H1 (cell line): ENCODE results near the gene ZSWIM6. TPM values are rescaled to one million over a fixed set of nuclear protein-coding genes. Genes with fewer than 3 reads are reported as not detected.

ENCODE experiments used
- CTCF ChIA-PET: fragments of 300-600 bp; sonication (Branson Sonifier 250); formaldehyde crosslinking; loops from one replicate; lab custom pipeline; 2021; ENCODE audit not compliant: partially characterized antibody; lab: Charles Lee
- POLR2A ChIA-PET: fragments of 300-600 bp; sonication (Branson Sonifier 250); formaldehyde crosslinking; loops from one replicate; lab custom pipeline; 2021; ENCODE audit warnings: inconsistent platforms; ENCODE audit not compliant: partially characterized antibody; lab: Charles Lee
- DNase-seq, 2 experiments: peaks; one replicate each; pipeline versions ENCODE4 v3.0.0 to v3.0.0-alpha.2; 2010 to 2022; ENCODE audit warnings: low spot score in 2 of 2, low read depth in 1 of 2, mixed read lengths in 1 of 2
- FAIRE-seq: peaks from 2 replicates; lab custom pipeline; 2011; peaks lifted over from hg19 to GRCh38; lab: Jason Lieb, UNC
- H2AFZ ChIP-seq: 2 replicates; pipeline ENCODE4 v1.8.1; 2012; ENCODE audit warnings: low read length, inconsistent platforms
- H2AK5ac ChIP-seq: 2 replicates; pipeline ENCODE4 v1.6.1; 2013; ENCODE audit warnings: low read depth, low read length
- H2BK120ac ChIP-seq: replicated peaks from 2 replicates; pipeline ENCODE3; 2013; ENCODE audit warnings: low read depth, low read length, inconsistent platforms
- H2BK12ac ChIP-seq: 2 replicates; pipeline ENCODE4 v1.6.1; 2013; ENCODE audit warnings: low read depth, low read length
- H2BK15ac ChIP-seq: 2 replicates; pipeline ENCODE4 v1.6.1; 2013; ENCODE audit warnings: low read length
- H2BK20ac ChIP-seq: 2 replicates; pipeline ENCODE4 v1.6.1; 2013; ENCODE audit warnings: low read length
- H2BK5ac ChIP-seq: 2 replicates; pipeline ENCODE4 v1.6.1; 2013; ENCODE audit warnings: low read depth, low read length
- H3K14ac ChIP-seq: 2 replicates; pipeline ENCODE4 v1.6.1; 2013; ENCODE audit warnings: inconsistent platforms; ENCODE audit not compliant: insufficient read length
- H3K18ac ChIP-seq: 2 replicates; pipeline ENCODE4 v1.6.1; 2013; ENCODE audit warnings: low read length; ENCODE audit errors: extremely low read depth
- H3K23ac ChIP-seq: 2 replicates; pipeline ENCODE4 v1.6.1; 2013; ENCODE audit warnings: inconsistent platforms; ENCODE audit not compliant: insufficient read length
- H3K23me2 ChIP-seq: 2 replicates; pipeline ENCODE4 v1.6.1; 2013; ENCODE audit warnings: low read depth, low read length
- H3K27ac ChIP-seq: 2 replicates; pipeline ENCODE4 v1.6.1; 2011; ENCODE audit warnings: low read depth, low read length, inconsistent platforms
- H3K27me3 ChIP-seq, 4 experiments: replicated peaks in 1 of 4; 1 replicate in 1 of 4; 2 replicates in 3 of 4; pipeline versions ENCODE4 v1.6.1 to v1.8.1; 2011 to 2013; ENCODE audit warnings: low read length in 3 of 4, mild to moderate bottlenecking in 3 of 4, inconsistent platforms in 2 of 4, mixed read lengths in 2 of 4, moderate library complexity in 1 of 4; ENCODE audit not compliant: control insufficient read depth in 3 of 4, insufficient read depth in 3 of 4; ENCODE audit errors: extremely low read depth in 1 of 4
- H3K36me3 ChIP-seq, 4 experiments: 2 replicates each; pipeline versions ENCODE4 v1.6.1 to v1.8.1; 2011 to 2013; ENCODE audit warnings: mild to moderate bottlenecking in 4 of 4, low read length in 3 of 4, moderate library complexity in 2 of 4, control low read depth in 1 of 4, inconsistent platforms in 1 of 4; ENCODE audit not compliant: insufficient read depth in 4 of 4, control insufficient read depth in 2 of 4
- H3K4ac ChIP-seq: replicated peaks from 2 replicates; pipeline ENCODE3; 2013; ENCODE audit warnings: low read length, low read depth, mixed read lengths, inconsistent platforms; ENCODE audit not compliant: insufficient read length
- H3K4me1 ChIP-seq, 4 experiments: replicated peaks in 1 of 4; 1 replicate in 1 of 4; 2 replicates in 3 of 4; pipeline versions ENCODE4 v1.6.1 to v1.8.1; 2011 to 2013; ENCODE audit warnings: low read length in 3 of 4, inconsistent platforms in 2 of 4, mixed read lengths in 1 of 4; ENCODE audit not compliant: insufficient read depth in 4 of 4, control insufficient read depth in 3 of 4
- H3K4me2 ChIP-seq, 2 experiments: 2 replicates each; pipeline versions ENCODE4 v1.6.1 to v1.8.1; 2011 to 2013; ENCODE audit warnings: low read depth in 2 of 2, low read length in 2 of 2, control low read depth in 1 of 2, inconsistent platforms in 1 of 2, mild to moderate bottlenecking in 1 of 2; ENCODE audit not compliant: insufficient read depth in 1 of 2
- H3K4me3 ChIP-seq, 4 experiments: fragments of 200-600, 300-600 bp in 1 of 4; sonication (generic), shearing (Covaris generic), sonication (Bioruptor Twin) in 1 of 4; 2 replicates each; pipeline versions ENCODE4 v1.5.1 to v1.8.1; 2011 to 2016; ENCODE audit warnings: low read length in 4 of 4, low read depth in 3 of 4, control low read depth in 2 of 4, inconsistent platforms in 2 of 4, mild to moderate bottlenecking in 2 of 4, mixed read lengths in 1 of 4, moderate library complexity in 1 of 4; ENCODE audit not compliant: insufficient read depth in 2 of 4; ENCODE audit errors: extremely low read depth in 1 of 4
- H3K56ac ChIP-seq: replicated peaks from 2 replicates; pipeline ENCODE3; 2013; ENCODE audit warnings: low read depth, mild to moderate bottlenecking, mixed read lengths, low read length, inconsistent platforms; ENCODE audit not compliant: insufficient read length
- H3K79me1 ChIP-seq: 2 replicates; pipeline ENCODE4 v1.6.1; 2013; ENCODE audit warnings: low read depth, low read length, control low read depth
- H3K79me2 ChIP-seq, 2 experiments: 2 replicates each; pipeline versions ENCODE4 v1.6.1 to v1.8.1; 2012 to 2013; ENCODE audit warnings: low read length in 2 of 2, mild to moderate bottlenecking in 2 of 2, inconsistent platforms in 1 of 2; ENCODE audit not compliant: insufficient read depth in 2 of 2, control insufficient read depth in 1 of 2
- H3K9ac ChIP-seq, 4 experiments: replicated peaks in 1 of 4; 1 replicate in 1 of 4; 2 replicates in 3 of 4; pipeline versions ENCODE4 v1.6.1 to v1.8.1; 2011 to 2013; ENCODE audit warnings: low read depth in 3 of 4, low read length in 3 of 4, control low read depth in 2 of 4, mild to moderate bottlenecking in 2 of 4, moderate library complexity in 2 of 4, inconsistent platforms in 1 of 4; ENCODE audit errors: extremely low read depth in 1 of 4
- H3K9me3 ChIP-seq, 2 experiments: 2 replicates each; pipeline versions ENCODE4 v1.6.1 to v1.8.1; 2012 to 2013; ENCODE audit warnings: mild to moderate bottlenecking in 2 of 2, moderate library complexity in 2 of 2, control low read depth in 1 of 2, inconsistent platforms in 1 of 2, low read depth in 1 of 2, low read length in 1 of 2, mixed read lengths in 1 of 2; ENCODE audit not compliant: insufficient read depth in 2 of 2
- H4K20me1 ChIP-seq, 2 experiments: replicated peaks in 1 of 2; 2 replicates each; pipeline versions ENCODE3 to v1.8.1; 2011 to 2013; ENCODE audit warnings: inconsistent platforms in 2 of 2, low read length in 2 of 2, mild to moderate bottlenecking in 1 of 2; ENCODE audit not compliant: insufficient read depth in 2 of 2, control insufficient read depth in 1 of 2
- H4K5ac ChIP-seq: 2 replicates; pipeline ENCODE4 v1.6.1; 2013; ENCODE audit warnings: low read length, low read depth, mixed read lengths, inconsistent platforms; ENCODE audit not compliant: insufficient read length
- H4K8ac ChIP-seq: 2 replicates; pipeline ENCODE4 v1.8.0; 2013; ENCODE audit warnings: mild to moderate bottlenecking, moderate library complexity, low read length, inconsistent platforms; ENCODE audit not compliant: insufficient read depth; ENCODE audit errors: extremely low read depth
- H4K91ac ChIP-seq: replicated peaks from 2 replicates; pipeline ENCODE3; 2013; ENCODE audit warnings: low read length, mixed read lengths, inconsistent platforms; ENCODE audit not compliant: insufficient read length
- ATF3 ChIP-seq: IDR thresholded peaks from 2 replicates; pipeline ENCODE4 v1.6.1; 2011; ENCODE audit warnings: low read depth, mild to moderate bottlenecking, low read length; ENCODE audit not compliant: insufficient read depth
- CEBPB ChIP-seq: IDR thresholded peaks from 2 replicates; pipeline ENCODE4 v1.6.1; 2012; ENCODE audit warnings: low read depth, low read length
- CTBP2 ChIP-seq: IDR thresholded peaks from 2 replicates; pipeline ENCODE4 v1.7.0; 2011; ENCODE audit warnings: borderline replicate concordance, mild to moderate bottlenecking, moderate library complexity, mixed read lengths, low read length; ENCODE audit not compliant: insufficient read depth, insufficient read length
- EP300 ChIP-seq, 2 experiments: IDR thresholded peaks; 1 replicate in 1 of 2; 2 replicates in 1 of 2; pipeline ENCODE4 v1.6.1; 2011 to 2012; ENCODE audit warnings: low read depth in 2 of 2, low read length in 2 of 2, mild to moderate bottlenecking in 2 of 2, borderline replicate concordance in 1 of 2, inconsistent platforms in 1 of 2, moderate library complexity in 1 of 2
- EZH2 ChIP-seq: fragments of 200-600 bp; sonication (generic); IDR thresholded peaks from 2 replicates; pipeline ENCODE4 v1.7.1; 2012; ENCODE audit warnings: low read depth, mild to moderate bottlenecking, moderate library complexity, low read length, inconsistent platforms; ENCODE audit not compliant: severe bottlenecking
- GTF2F1 ChIP-seq: IDR thresholded peaks from 2 replicates; pipeline ENCODE4 v1.6.1; 2012; ENCODE audit warnings: low read depth, low read length, improper control_type of control experiment, borderline replicate concordance
- RAD21 ChIP-seq, 2 experiments: IDR thresholded peaks in 1 of 2; conservative IDR thresholded peaks in 1 of 2; 2 replicates each; pipeline ENCODE4 v1.6.1; 2011; ENCODE audit warnings: low read depth in 2 of 2, low read length in 2 of 2, improper control_type of control experiment in 1 of 2, inconsistent platforms in 1 of 2, mild to moderate bottlenecking in 1 of 2, moderate library complexity in 1 of 2
- RXRA ChIP-seq: IDR thresholded peaks from 2 replicates; pipeline ENCODE4 v1.6.1; 2011; ENCODE audit warnings: low read depth, mild to moderate bottlenecking, low read length, moderate library complexity; ENCODE audit not compliant: insufficient read depth
- SIX5 ChIP-seq: IDR thresholded peaks from 2 replicates; pipeline ENCODE4 v1.6.1; 2011; ENCODE audit warnings: mild to moderate bottlenecking, low read depth, low read length
- TBP ChIP-seq: IDR thresholded peaks from 2 replicates; pipeline ENCODE4 v1.6.1; 2011; ENCODE audit warnings: low read depth, low read length, improper control_type of control experiment
- TEAD4 ChIP-seq: IDR thresholded peaks from 2 replicates; pipeline ENCODE4 v1.6.1; 2012; ENCODE audit warnings: low read depth, low read length, inconsistent platforms, mixed read lengths
- WGBS, 2 experiments: shearing (Covaris generic) in 1 of 2; methylation state at CpG; one replicate each; pipeline versions ENCODE4 v1.1.6 to v1.1.7; 2013 to 2015; ENCODE audit warnings: low lambda C conversion rate in 2 of 2, mixed read lengths in 2 of 2, inconsistent platforms in 1 of 2, low coverage in 1 of 2, missing lambda C conversion rate in 1 of 2; ENCODE audit not compliant: insufficient replicate concordance in 2 of 2, insufficient coverage in 1 of 2, insufficient read length in 1 of 2; ENCODE audit errors: extremely low coverage in 1 of 2, missing lambda C conversion rate in 1 of 2; 5-methylcytosine and 5-hydroxymethylcytosine counted together
- polyA plus RNA-seq, 7 experiments: library from polyadenylated mRNA; depleted of rRNA in 3 of 7; stranded (reverse) in 5 of 7; unstranded in 2 of 7; fragments of >200 nt in 5 of 7; fragments of 200-250 nt in 2 of 7; gene quantifications; 1 replicate in 5 of 7; 2 replicates in 1 of 7; 4 replicates in 1 of 7; pipeline versions ENCODE4 v1.2.1 to v1.2.3, GENCODE V29; 2011 to 2013; ENCODE audit warnings: missing spikeins in 2 of 7, mixed read lengths in 2 of 7
- total RNA-seq: library from RNA; stranded (reverse); fragmentation: NEBNext Ultra II Directional; extraction: Animal tissue kit (Norgen Biotek cat#: 25700); gene quantifications from 2 replicates; pipeline ENCODE4 v1.2.1, GENCODE V29; 2021

Gene ZSWIM6
- total and polyA plus RNA-seq, 2 of the 8 experiments (the other 6 are each of a cell fraction or from before 2014, with no cell fraction given), result 7.9 to 12.4 TPM

DNA sequence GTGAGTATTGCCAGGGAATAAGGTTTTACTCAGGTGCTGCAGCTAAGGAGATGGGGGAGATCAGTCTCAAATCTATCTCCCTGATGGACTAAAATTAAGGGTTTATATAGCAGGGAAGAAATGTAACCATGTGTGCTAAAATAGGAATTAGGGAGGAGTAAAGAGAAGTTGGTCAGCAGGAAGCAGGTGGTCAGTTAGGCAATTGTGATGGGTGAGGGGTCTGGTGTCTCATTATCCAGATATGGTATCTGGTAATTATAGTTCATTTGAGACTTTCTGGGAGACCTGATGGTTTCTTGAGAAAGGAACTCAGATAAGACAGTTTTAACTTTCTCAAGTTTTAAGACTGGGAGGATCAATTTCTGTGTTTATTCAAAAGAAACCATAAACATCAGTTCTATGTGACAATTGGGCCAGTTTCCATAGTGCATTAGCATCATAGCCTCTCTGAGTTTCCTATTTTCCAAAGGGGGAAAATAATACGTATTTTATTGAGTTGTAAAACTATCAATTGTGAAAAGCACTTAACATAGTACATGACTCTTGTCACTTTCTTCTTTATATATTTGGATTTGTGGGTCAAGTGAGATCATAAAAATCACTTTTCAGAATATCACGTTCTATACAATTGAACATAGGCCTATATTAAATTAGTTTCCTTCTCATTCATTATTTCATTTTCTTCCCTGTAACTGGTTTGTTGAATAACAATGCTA is 115.9 kb downstream of the ZSWIM6 start:
- Histone ChIP-seq H3K23ac (no peak overlapping the region), H3K56ac (no peak overlapping the region), H3K79me2 (peaks cover 0 to 13% of the 10 kb centered on the region in 2 experiments; a peak in 2 of 4 replicates), H2BK15ac (no peak overlapping the region), H4K8ac (no peak overlapping the region), H3K9me3 (peaks cover 4 to 6% of the 10 kb centered on the region in 2 experiments), H2AK5ac (no peak overlapping the region), H3K4me1 (peaks cover 0 to 6% (median 1%) of the 10 kb centered on the region in 4 experiments; a peak in 1 of 7 replicates), H2BK12ac (no peak overlapping the region), H3K36me3 (no peaks in the 10 kb centered on the region; a peak in 1 of 8 replicates), H4K91ac (no peak overlapping the region), H3K4me2 (no peak overlapping the region), H3K27me3 (peaks cover 0 to 1% (median 0%) of the 10 kb centered on the region in 4 experiments; a peak in 1 of 7 replicates), H3K23me2 (no peaks in the 10 kb centered on the region), H4K20me1 (no peaks in the 10 kb centered on the region), H3K4me3 (no peak overlapping the region), H3K79me1 (peaks cover 2% of the 10 kb centered on the region; the same call in 1 of the 2 replicates), H3K9ac (no peak overlapping the region), H2AFZ (no peak overlapping the region), H3K27ac (no peak overlapping the region), H3K4ac (no peak overlapping the region), H3K18ac (no peak overlapping the region), H3K14ac (no peak overlapping the region), H2BK20ac (no peak overlapping the region), H2BK5ac (no peak overlapping the region), H4K5ac (no peak overlapping the region), H2BK120ac (no peak overlapping the region)
- CTCF ChIA-PET, result no interaction called here
- POLR2A ChIA-PET, result no interaction called here
- 89% methylated on average over 2 of the region's 2 CpGs; no CpG with 5 or more reads in 1 of the 2 experiments for WGBS, 2 experiments
- FAIRE-seq (no peak), DNase-seq (no peak)
- TF ChIP-seq CTBP2, result no peak
- TF ChIP-seq CEBPB, result no peak
- no peak for TF ChIP-seq GTF2F1
- no peak for TF ChIP-seq EZH2
- no peak for TF ChIP-seq ATF3
- TF ChIP-seq RXRA, result no peak
- TF ChIP-seq EP300 (IDR thresholded peaks at IDR 0.05; ENCODE audit: borderline replicate concordance in 1 of 2, low read depth in 2 of 2, low read length in 2 of 2), result no peak
- TF ChIP-seq SIX5, result no peak
- TF ChIP-seq TBP, result no peak
- no peak for TF ChIP-seq TEAD4
- no peak for TF ChIP-seq RAD21 (IDR thresholded peaks at IDR 0.05 in 1 of 2, conservative IDR thresholded peaks at IDR 0.05 in 1 of 2; ENCODE audit: low read depth in 2 of 2, low read length in 2 of 2)
